HL-60/S4 treated with phorbol 12-myristate 13-acetate at 8.2 ng/mL for 4 days and 3 days (cell line): ENCODE measurements around the gene ARFGAP3.
"Not testable (repeated sequence)": the region's sequence is repeated elsewhere in the genome, so short reads cannot be mapped to it uniquely, and the experiment has no call there.

Experiments used
- in situ Hi-C: fragments of 300-500 bp; cut with MboI; formaldehyde crosslinking; loops from 2 replicates; pipeline ENCODE4 v1.15.0; 2022; ENCODE audit warnings: low sequenced_read_pairs

The ARFGAP3 gene

GRCh38 chr22:42799461-42800405 is 57.3 kb downstream of the ARFGAP3 start:
- in situ Hi-C loops: no loop called here

- in situ Hi-C loops: no loop called here
Observed at GRCh38 chr22:42799061-42799460, 58.0 kb downstream of the ARFGAP3 start.

- in situ Hi-C loops: no loop called here
Observed at GRCh38 chr22:42797011-42797410, 60.1 kb downstream of the ARFGAP3 start.

- in situ Hi-C loops: no loop called here
Observed at GRCh38 chr22:42796081-42796480, 61.0 kb downstream of the ARFGAP3 start.

GRCh38 chr22:42794551-42795510 is 62.2 kb downstream of the ARFGAP3 start:
- in situ Hi-C loops: no loop called here

GRCh38 chr22:42793848-42794405 is 63.1 kb downstream of the ARFGAP3 start:
- in situ Hi-C loops: no loop called here

- in situ Hi-C loops: no loop called here
Observed at GRCh38 chr22:42792909-42793847, 63.9 kb downstream of the ARFGAP3 start.

- in situ Hi-C loops: no loop called here
Observed at GRCh38 chr22:42792453-42792908, 64.6 kb downstream of the ARFGAP3 start.

- in situ Hi-C loops: no loop called here
Observed at GRCh38 chr22:42791721-42792452, 65.2 kb downstream of the ARFGAP3 start.

GRCh38 chr22:42788466-42788865 is 68.6 kb downstream of the ARFGAP3 start:
- in situ Hi-C loops: no loop called here

GRCh38 chr22:42788021-42788420 is 69.1 kb downstream of the ARFGAP3 start:
- in situ Hi-C loops: no loop called here

- in situ Hi-C loops: no loop called here
Observed at GRCh38 chr22:42787357-42787736, 69.7 kb downstream of the ARFGAP3 start.

GRCh38 chr22:42786606-42787356 is 70.3 kb downstream of the ARFGAP3 start:
- in situ Hi-C loops: no loop called here

- in situ Hi-C loops: no loop called here
Observed at GRCh38 chr22:42785706-42786499, 71.2 kb downstream of the ARFGAP3 start.

GRCh38 chr22:42782306-42782705 is 74.8 kb downstream of the ARFGAP3 start:
- in situ Hi-C loops: not testable (repeated sequence)

- in situ Hi-C loops: no loop called here
Observed at GRCh38 chr22:42780070-42780540, 77.0 kb downstream of the ARFGAP3 start.

GRCh38 chr22:42777126-42777525 is 79.9 kb downstream of the ARFGAP3 start:
- in situ Hi-C loops: no loop called here

- in situ Hi-C loops: no loop called here
Observed at GRCh38 chr22:42773167-42773566, 83.9 kb downstream of the ARFGAP3 start.
